ENCODE measurements around the gene ALG14.

DNA sequence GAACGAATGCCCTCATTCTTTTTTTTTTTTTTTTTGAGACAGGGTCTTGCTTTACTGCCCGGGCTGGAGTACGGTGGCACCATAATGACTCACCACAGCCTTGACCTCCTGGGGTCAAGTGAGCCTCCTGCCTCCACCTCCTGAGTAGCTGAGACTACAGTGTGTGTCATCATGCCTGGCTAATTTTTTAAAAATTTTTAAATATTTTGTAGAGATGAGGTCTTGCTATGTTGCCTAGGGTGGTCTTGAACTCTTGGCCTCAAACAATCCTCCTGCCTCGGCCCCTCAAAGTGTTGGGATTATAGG, 69.4 kb downstream of the ALG14 start:
- TF ChIP-seq, protein P1, sequence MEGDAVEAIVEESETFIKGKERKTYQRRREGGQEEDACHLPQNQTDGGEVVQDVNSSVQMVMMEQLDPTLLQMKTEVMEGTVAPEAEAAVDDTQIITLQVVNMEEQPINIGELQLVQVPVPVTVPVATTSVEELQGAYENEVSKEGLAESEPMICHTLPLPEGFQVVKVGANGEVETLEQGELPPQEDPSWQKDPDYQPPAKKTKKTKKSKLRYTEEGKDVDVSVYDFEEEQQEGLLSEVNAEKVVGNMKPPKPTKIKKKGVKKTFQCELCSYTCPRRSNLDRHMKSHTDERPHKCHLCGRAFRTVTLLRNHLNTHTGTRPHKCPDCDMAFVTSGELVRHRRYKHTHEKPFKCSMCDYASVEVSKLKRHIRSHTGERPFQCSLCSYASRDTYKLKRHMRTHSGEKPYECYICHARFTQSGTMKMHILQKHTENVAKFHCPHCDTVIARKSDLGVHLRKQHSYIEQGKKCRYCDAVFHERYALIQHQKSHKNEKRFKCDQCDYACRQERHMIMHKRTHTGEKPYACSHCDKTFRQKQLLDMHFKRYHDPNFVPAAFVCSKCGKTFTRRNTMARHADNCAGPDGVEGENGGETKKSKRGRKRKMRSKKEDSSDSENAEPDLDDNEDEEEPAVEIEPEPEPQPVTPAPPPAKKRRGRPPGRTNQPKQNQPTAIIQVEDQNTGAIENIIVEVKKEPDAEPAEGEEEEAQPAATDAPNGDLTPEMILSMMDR (IDR thresholded peaks at IDR 0.05; ENCODE audit: poor library complexity, severe bottlenecking), result no peak
- TF ChIP-seq POLR2AphosphoS5 (IDR thresholded peaks at IDR 0.05) (no peak), EZH2 (IDR thresholded peaks at IDR 0.05; ENCODE audit: borderline replicate concordance, insufficient read depth, low read length, poor library complexity, severe bottlenecking) (no peak), MXI1 (conservative IDR thresholded peaks at IDR 0.05; ENCODE audit: poor library complexity, severe bottlenecking) (no peak), EP300 (conservative IDR thresholded peaks at IDR 0.05; ENCODE audit: poor library complexity, severe bottlenecking) (no peak), TAF1 (IDR thresholded peaks at IDR 0.05; ENCODE audit: low read depth) (no peak), SMC3 (conservative IDR thresholded peaks at IDR 0.05; ENCODE audit: poor library complexity) (no peak)
- TF ChIP-seq, protein P2, sequence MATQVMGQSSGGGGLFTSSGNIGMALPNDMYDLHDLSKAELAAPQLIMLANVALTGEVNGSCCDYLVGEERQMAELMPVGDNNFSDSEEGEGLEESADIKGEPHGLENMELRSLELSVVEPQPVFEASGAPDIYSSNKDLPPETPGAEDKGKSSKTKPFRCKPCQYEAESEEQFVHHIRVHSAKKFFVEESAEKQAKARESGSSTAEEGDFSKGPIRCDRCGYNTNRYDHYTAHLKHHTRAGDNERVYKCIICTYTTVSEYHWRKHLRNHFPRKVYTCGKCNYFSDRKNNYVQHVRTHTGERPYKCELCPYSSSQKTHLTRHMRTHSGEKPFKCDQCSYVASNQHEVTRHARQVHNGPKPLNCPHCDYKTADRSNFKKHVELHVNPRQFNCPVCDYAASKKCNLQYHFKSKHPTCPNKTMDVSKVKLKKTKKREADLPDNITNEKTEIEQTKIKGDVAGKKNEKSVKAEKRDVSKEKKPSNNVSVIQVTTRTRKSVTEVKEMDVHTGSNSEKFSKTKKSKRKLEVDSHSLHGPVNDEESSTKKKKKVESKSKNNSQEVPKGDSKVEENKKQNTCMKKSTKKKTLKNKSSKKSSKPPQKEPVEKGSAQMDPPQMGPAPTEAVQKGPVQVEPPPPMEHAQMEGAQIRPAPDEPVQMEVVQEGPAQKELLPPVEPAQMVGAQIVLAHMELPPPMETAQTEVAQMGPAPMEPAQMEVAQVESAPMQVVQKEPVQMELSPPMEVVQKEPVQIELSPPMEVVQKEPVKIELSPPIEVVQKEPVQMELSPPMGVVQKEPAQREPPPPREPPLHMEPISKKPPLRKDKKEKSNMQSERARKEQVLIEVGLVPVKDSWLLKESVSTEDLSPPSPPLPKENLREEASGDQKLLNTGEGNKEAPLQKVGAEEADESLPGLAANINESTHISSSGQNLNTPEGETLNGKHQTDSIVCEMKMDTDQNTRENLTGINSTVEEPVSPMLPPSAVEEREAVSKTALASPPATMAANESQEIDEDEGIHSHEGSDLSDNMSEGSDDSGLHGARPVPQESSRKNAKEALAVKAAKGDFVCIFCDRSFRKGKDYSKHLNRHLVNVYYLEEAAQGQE (IDR thresholded peaks at IDR 0.05; ENCODE audit: borderline replicate concordance), result no peak

Measured in neural cell (in vitro differentiated cells).